GM20431 (cell line): Measurements from ENCODE around the gene ELMOD1.

Experiments used
- in situ Hi-C: fragments of 300-500 bp; cut with MseI, MboI; formaldehyde crosslinking; loops from one replicate; pipeline ENCODE4 v1.15.0; 2020; ENCODE audit warnings: low sequenced_read_pairs; ENCODE audit not compliant: unreplicated experiment

The ELMOD1 gene

GRCh38 chr11:107707215-107707671 is 116.3 kb downstream of the ELMOD1 start:
- in situ Hi-C loops = no loop called here

GRCh38 chr11:107707807-107708206 is 116.9 kb downstream of the ELMOD1 start:
- in situ Hi-C loops = no loop called here

- in situ Hi-C loops = no loop called here
Observed at GRCh38 chr11:107708792-107709191, 117.8 kb downstream of the ELMOD1 start.

- in situ Hi-C loops = no loop called here
Observed at GRCh38 chr11:107710301-107710700, 119.4 kb downstream of the ELMOD1 start.

GRCh38 chr11:107711861-107712755 is 121.2 kb downstream of the ELMOD1 start, which contains the start of gene SLN:
TSS of gene SLN (minus strand) at chr11:107712056.
- in situ Hi-C loops = no loop called here

GRCh38 chr11:107713009-107713408 is 122.1 kb downstream of the ELMOD1 start:
- in situ Hi-C loops = no loop called here
